ENCODE measurements around the gene CCSER1. TPM values are rescaled to one million over a fixed set of nuclear protein-coding genes. Genes with fewer than 3 reads are reported as not detected.

CCSER1 gene
- total RNA-seq, 6 donors from 2014 or later, result 4.4 to 26.1 (median 13.8) TPM

GRCh38 chr4:91422011-91422410 is 1294.8 kb downstream of the CCSER1 start:
- ATAC-seq (ENCODE audit: low FRiP score in 2 of 2) (no peak), DNase-seq (no peak)
- TF ChIP-seq POLR2AphosphoS5 (IDR thresholded peaks at IDR 0.05) (no peak), EP300 (IDR thresholded peaks at IDR 0.05) (no peak), POLR2A (IDR thresholded peaks at IDR 0.05) (no peak)
- TF ChIP-seq, protein P1, sequence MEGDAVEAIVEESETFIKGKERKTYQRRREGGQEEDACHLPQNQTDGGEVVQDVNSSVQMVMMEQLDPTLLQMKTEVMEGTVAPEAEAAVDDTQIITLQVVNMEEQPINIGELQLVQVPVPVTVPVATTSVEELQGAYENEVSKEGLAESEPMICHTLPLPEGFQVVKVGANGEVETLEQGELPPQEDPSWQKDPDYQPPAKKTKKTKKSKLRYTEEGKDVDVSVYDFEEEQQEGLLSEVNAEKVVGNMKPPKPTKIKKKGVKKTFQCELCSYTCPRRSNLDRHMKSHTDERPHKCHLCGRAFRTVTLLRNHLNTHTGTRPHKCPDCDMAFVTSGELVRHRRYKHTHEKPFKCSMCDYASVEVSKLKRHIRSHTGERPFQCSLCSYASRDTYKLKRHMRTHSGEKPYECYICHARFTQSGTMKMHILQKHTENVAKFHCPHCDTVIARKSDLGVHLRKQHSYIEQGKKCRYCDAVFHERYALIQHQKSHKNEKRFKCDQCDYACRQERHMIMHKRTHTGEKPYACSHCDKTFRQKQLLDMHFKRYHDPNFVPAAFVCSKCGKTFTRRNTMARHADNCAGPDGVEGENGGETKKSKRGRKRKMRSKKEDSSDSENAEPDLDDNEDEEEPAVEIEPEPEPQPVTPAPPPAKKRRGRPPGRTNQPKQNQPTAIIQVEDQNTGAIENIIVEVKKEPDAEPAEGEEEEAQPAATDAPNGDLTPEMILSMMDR (IDR thresholded peaks at IDR 0.05), result no peak
- Histone ChIP-seq H3K4me1 (no peaks in the 10 kb centered on the region), H3K27me3 (no peaks in the 10 kb centered on the region), H3K27ac (no peak overlapping the region), H3K4me3 (no peak overlapping the region), H3K36me3 (no peaks in the 10 kb centered on the region), H3K9me3 (no peaks in the 10 kb centered on the region)
- 76 to 89% methylated on average over 1 of the region's 1 CpG for WGBS, 2 donors

GRCh38 chr4:91426725-91427124 is 1299.5 kb downstream of the CCSER1 start:
- Histone ChIP-seq H3K9me3 (no peaks in the 10 kb centered on the region), H3K27ac (no peak overlapping the region), H3K4me1 (no peaks in the 10 kb centered on the region), H3K27me3 (no peaks in the 10 kb centered on the region), H3K36me3 (no peaks in the 10 kb centered on the region), H3K4me3 (no peak overlapping the region)
- TF ChIP-seq POLR2A (IDR thresholded peaks at IDR 0.05), result no peak
- TF ChIP-seq EP300 (IDR thresholded peaks at IDR 0.05), result no peak
- DNase-seq (no peak), ATAC-seq (ENCODE audit: low FRiP score in 2 of 2) (no peak)

- WGBS, 2 donors, result 70 to 74% methylated on average over 2 of the region's 2 CpGs
- Histone ChIP-seq H3K4me1 (no peaks in the 10 kb centered on the region), H3K9me3 (no peaks in the 10 kb centered on the region), H3K27ac (no peak overlapping the region), H3K27me3 (no peaks in the 10 kb centered on the region), H3K4me3 (no peak overlapping the region), H3K36me3 (no peaks in the 10 kb centered on the region)
- no peak for TF ChIP-seq POLR2A (IDR thresholded peaks at IDR 0.05)
- no peak for TF ChIP-seq POLR2AphosphoS5 (IDR thresholded peaks at IDR 0.05)
- ATAC-seq (ENCODE audit: low FRiP score in 2 of 2) (no peak), DNase-seq (no peak)
Measured at GRCh38 chr4:91427171-91427570, 1300.0 kb downstream of the CCSER1 start.

- no peaks in the 10 kb centered on the region for H3K4me1 ChIP-seq
- no peak for DNase-seq
- TF ChIP-seq, protein P1 (IDR thresholded peaks at IDR 0.05), result no peak
- TF ChIP-seq POLR2A (IDR thresholded peaks at IDR 0.05) (no peak), EP300 (IDR thresholded peaks at IDR 0.05) (no peak), POLR2AphosphoS5 (IDR thresholded peaks at IDR 0.05) (no peak)
- no peaks in the 10 kb centered on the region for H3K27me3 ChIP-seq
- no peak overlapping the region for H3K4me3 ChIP-seq
- no peak overlapping the region for H3K27ac ChIP-seq
- H3K36me3 ChIP-seq, result no peaks in the 10 kb centered on the region
- no peak for ATAC-seq (ENCODE audit: low FRiP score in 2 of 2)
- WGBS, 2 donors, result 78% methylated on average over 1 of the region's 1 CpG
- H3K9me3 ChIP-seq, result no peaks in the 10 kb centered on the region
Measured at GRCh38 chr4:91434631-91435030, 1307.4 kb downstream of the CCSER1 start.

DNA sequence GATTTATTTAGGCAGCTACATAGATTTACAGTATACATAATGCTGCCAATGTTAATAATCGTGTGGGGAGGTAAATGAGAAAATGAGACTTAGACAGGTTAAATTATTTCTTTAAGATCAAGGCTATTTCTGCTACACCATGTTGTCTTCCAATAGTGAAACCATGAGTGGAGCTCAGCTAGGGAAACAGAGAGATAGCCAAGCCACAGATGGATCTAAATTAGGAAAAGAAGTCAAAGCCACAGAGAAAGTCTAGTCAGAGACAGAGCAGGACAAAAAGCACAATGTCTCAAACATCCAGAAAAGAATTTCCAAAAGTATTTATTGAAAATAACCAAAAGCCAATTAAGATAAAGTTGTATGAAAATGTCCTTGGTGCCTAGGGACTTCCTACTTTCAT is 1309.4 kb downstream of the CCSER1 start:
- no peak for DNase-seq
- H3K9me3 ChIP-seq, result no peaks in the 10 kb centered on the region
- ATAC-seq (ENCODE audit: low FRiP score in 2 of 2), result no peak
- WGBS, 2 donors, result 63 to 77% methylated on average over 1 of the region's 1 CpG
- no peaks in the 10 kb centered on the region for H3K27me3 ChIP-seq
- no peak overlapping the region for H3K4me3 ChIP-seq
- no peaks in the 10 kb centered on the region for H3K36me3 ChIP-seq
- TF ChIP-seq POLR2AphosphoS5 (IDR thresholded peaks at IDR 0.05) (no peak), EP300 (IDR thresholded peaks at IDR 0.05) (no peak), POLR2A (IDR thresholded peaks at IDR 0.05) (no peak)
- TF ChIP-seq, protein P1 (IDR thresholded peaks at IDR 0.05), result no peak
- no peaks in the 10 kb centered on the region for H3K4me1 ChIP-seq
- no peak overlapping the region for H3K27ac ChIP-seq

DNA sequence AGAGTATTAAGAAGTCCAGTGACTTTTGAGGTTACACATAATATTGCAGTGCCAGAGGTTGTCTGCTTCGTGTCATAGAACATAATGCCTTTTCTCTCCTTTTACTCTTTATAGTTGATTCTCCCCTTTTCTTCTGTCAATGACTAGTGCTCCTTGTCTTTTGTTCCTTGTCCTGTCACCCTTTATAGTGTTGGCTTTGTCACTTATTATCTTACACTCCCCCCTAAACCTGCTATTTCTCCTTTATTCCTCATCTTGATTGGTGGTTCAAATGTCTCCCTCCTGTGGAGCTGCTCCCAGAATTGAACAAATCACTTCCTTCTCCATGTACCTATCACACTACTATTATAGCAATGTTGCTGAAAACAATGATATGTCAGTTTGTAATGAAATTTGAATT is 1320.0 kb downstream of the CCSER1 start:
- 69 to 79% methylated on average over 1 of the region's 1 CpG for WGBS, 2 donors
- Histone ChIP-seq H3K9me3 (no peaks in the 10 kb centered on the region), H3K4me3 (no peak overlapping the region)

More for the DNA sequence above, 1320.0 kb downstream of the CCSER1 start:
- no peaks in the 10 kb centered on the region for H3K4me1 ChIP-seq
- H3K36me3 ChIP-seq, result no peaks in the 10 kb centered on the region
- DNase-seq (no peak), ATAC-seq (ENCODE audit: low FRiP score in 2 of 2) (no peak)
- no peaks in the 10 kb centered on the region for H3K27me3 ChIP-seq
- TF ChIP-seq POLR2AphosphoS5 (IDR thresholded peaks at IDR 0.05) (no peak), EP300 (IDR thresholded peaks at IDR 0.05) (no peak), POLR2A (IDR thresholded peaks at IDR 0.05) (no peak)
- TF ChIP-seq, protein P1 (IDR thresholded peaks at IDR 0.05), result no peak
- H3K27ac ChIP-seq, result no peak overlapping the region

All from upper lobe of left lung (tissue), 6 donors.